IMR-90 (cell line): Measurements from ENCODE around the gene BTBD9. TPM values are rescaled to one million over a fixed set of nuclear protein-coding genes. Genes with fewer than 3 reads are reported as not detected.

Experiments used
- ATAC-seq: fragments of 200-7000 bp; cut with Tn5 transposase; 2 replicates; pipeline ENCODE4 v1.9.1; 2020; ENCODE audit warnings: low read depth, mild to moderate bottlenecking, moderate library complexity
- BruUV-seq: library from RNA; stranded (reverse); fragments of 400-500 nt; replicated peaks from 2 replicates; lab custom pipeline; 2021; lab: Mats Ljungman, UMichigan
- CTCF ChIA-PET: fragments of 300-600 bp; formaldehyde crosslinking; extraction: SDS; loops from one replicate; lab custom pipeline; 2021; ENCODE audit warnings: antibody characterized with exemption; lab: Yijun Ruan, JAX
- POLR2A ChIA-PET: fragments of 300-600 bp; sonication (Branson Sonifier 250); formaldehyde crosslinking; loops from one replicate; lab custom pipeline; 2022; ENCODE audit warnings: antibody characterized with exemption; ENCODE audit not compliant: unreplicated experiment; lab: Charles Lee
- DNase-seq: peaks from one replicate; pipeline ENCODE4 v3.0.0; 2013
- H2AFZ ChIP-seq: replicated peaks from 2 replicates; pipeline ENCODE3; 2013; ENCODE audit warnings: low read length, mild to moderate bottlenecking; ENCODE audit not compliant: poor library complexity
- H2AK5ac ChIP-seq: 2 replicates; pipeline ENCODE4 v1.6.1; 2013; ENCODE audit warnings: low read depth, low read length, inconsistent platforms
- H2AK9ac ChIP-seq: replicated peaks from 2 replicates; pipeline ENCODE3; 2013; ENCODE audit warnings: mild to moderate bottlenecking, low read depth, low read length, moderate library complexity; ENCODE audit not compliant: poor library complexity
- H2BK120ac ChIP-seq: 2 replicates; pipeline ENCODE4 v1.6.1; 2013; ENCODE audit warnings: low read depth, low read length, inconsistent platforms
- H2BK15ac ChIP-seq: 3 replicates; pipeline ENCODE4 v1.6.1; 2013; ENCODE audit warnings: low read depth, low read length, inconsistent platforms
- H2BK20ac ChIP-seq: 2 replicates; pipeline ENCODE4 v1.6.1; 2013; ENCODE audit warnings: low read depth, mild to moderate bottlenecking, inconsistent platforms, low read length, moderate library complexity
- H2BK5ac ChIP-seq: 2 replicates; pipeline ENCODE4 v1.6.1; 2013; ENCODE audit warnings: mild to moderate bottlenecking, low read depth, low read length, inconsistent platforms; ENCODE audit not compliant: poor library complexity, severe bottlenecking
- H3K14ac ChIP-seq: replicated peaks from 2 replicates; pipeline ENCODE4 v1.6.1; 2013; ENCODE audit warnings: low read depth, low read length, inconsistent platforms
- H3K18ac ChIP-seq: 2 replicates; pipeline ENCODE4 v1.6.1; 2013; ENCODE audit warnings: low read depth, low read length, control low read depth
- H3K23ac ChIP-seq: 2 replicates; pipeline ENCODE4 v1.6.1; 2013; ENCODE audit warnings: low read depth, low read length, inconsistent platforms
- H3K27ac ChIP-seq: 2 replicates; pipeline ENCODE4 v1.5.1; 2013; ENCODE audit warnings: mild to moderate bottlenecking, control low read depth, low read length; ENCODE audit not compliant: insufficient read depth
- H3K27me3 ChIP-seq: 2 replicates; pipeline ENCODE4 v1.6.1; 2013; ENCODE audit warnings: low read length; ENCODE audit not compliant: control insufficient read depth, insufficient read depth
- H3K36me3 ChIP-seq: 2 replicates; pipeline ENCODE4 v1.6.1; 2013; ENCODE audit warnings: low read length, mixed read lengths; ENCODE audit not compliant: control insufficient read depth, insufficient read depth
- H3K4ac ChIP-seq: 2 replicates; pipeline ENCODE4 v1.6.1; 2013; ENCODE audit warnings: low read depth, low read length, inconsistent platforms
- H3K4me1 ChIP-seq: 2 replicates; pipeline ENCODE4 v1.6.1; 2013; ENCODE audit warnings: low read length, mixed read lengths; ENCODE audit not compliant: control insufficient read depth, insufficient read depth
- H3K4me2 ChIP-seq: 2 replicates; pipeline ENCODE4 v1.6.1; 2013; ENCODE audit warnings: low read depth, mild to moderate bottlenecking, control low read depth, low read length, moderate library complexity
- H3K4me3 ChIP-seq: 2 replicates; pipeline ENCODE4 v1.5.1; 2013; ENCODE audit warnings: low read depth, mild to moderate bottlenecking, control low read depth, low read length, moderate library complexity; ENCODE audit not compliant: insufficient read depth
- H3K56ac ChIP-seq: 2 replicates; pipeline ENCODE4 v1.6.1; 2013; ENCODE audit warnings: low read length, inconsistent platforms; ENCODE audit not compliant: insufficient read depth; ENCODE audit errors: extremely low read depth
- H3K79me1 ChIP-seq, 2 experiments: 2 replicates each; pipeline ENCODE4 v1.6.1; 2013; ENCODE audit warnings: low read length in 2 of 2, inconsistent platforms in 1 of 2, low read depth in 1 of 2
- H3K9ac ChIP-seq: 2 replicates; pipeline ENCODE4 v1.6.1; 2013; ENCODE audit warnings: low read depth, low read length, control low read depth
- H3K9me1 ChIP-seq: 2 replicates; pipeline ENCODE4 v1.6.1; 2013; ENCODE audit warnings: low read length, inconsistent platforms; ENCODE audit not compliant: insufficient read depth
- H3K9me3 ChIP-seq: 2 replicates; pipeline ENCODE4 v1.6.1; 2013; ENCODE audit warnings: low read length; ENCODE audit not compliant: control insufficient read depth, insufficient read depth
- H4K20me1 ChIP-seq: 2 replicates; pipeline ENCODE4 v1.6.1; 2013; ENCODE audit warnings: low read length, inconsistent platforms; ENCODE audit not compliant: insufficient read depth
- H4K5ac ChIP-seq: 2 replicates; pipeline ENCODE4 v1.6.1; 2013; ENCODE audit warnings: mild to moderate bottlenecking, low read depth, low read length, control low read depth
- H4K8ac ChIP-seq, 2 experiments: 2 replicates each; pipeline ENCODE4 v1.6.1; 2013; ENCODE audit warnings: low read depth in 2 of 2, low read length in 2 of 2, control low read depth in 1 of 2, inconsistent platforms in 1 of 2
- H4K91ac ChIP-seq: 2 replicates; pipeline ENCODE4 v1.6.1; 2013; ENCODE audit warnings: low read depth, low read length, inconsistent platforms; ENCODE audit not compliant: insufficient read depth
- CEBPB ChIP-seq: IDR thresholded peaks from 2 replicates; pipeline ENCODE4 v1.6.1; 2012; ENCODE audit warnings: low read depth, low read length, improper control_type of control experiment
- MXI1 ChIP-seq: IDR thresholded peaks from 2 replicates; pipeline ENCODE4 v1.6.1; 2012; ENCODE audit warnings: low read depth, mild to moderate bottlenecking, low read length, moderate library complexity, borderline replicate concordance
- NFE2L2 ChIP-seq: fragments of 150-350 bp; IDR thresholded peaks from 2 replicates; pipeline ENCODE4 v1.6.1; 2016; ENCODE audit warnings: low read depth, mild to moderate bottlenecking, low read length
- WGBS, 2 experiments: methylation state at CpG; one replicate each; pipeline versions ENCODE4 v1.1.5 to v1.1.7; 2013; ENCODE audit warnings: missing lambda C conversion rate in 2 of 2; ENCODE audit not compliant: insufficient read length in 1 of 2; ENCODE audit errors: extremely low coverage in 2 of 2; 5-methylcytosine and 5-hydroxymethylcytosine counted together
- dilution Hi-C: fragments of 300-500 bp; cut with HindIII; formaldehyde crosslinking; loops from one replicate; pipeline ENCODE4 v1.14.3; 2018; ENCODE audit warnings: low sequenced_read_pairs; ENCODE audit not compliant: unreplicated experiment
- in situ Hi-C: fragments of 300-500 bp; cut with MboI; formaldehyde crosslinking; loops from 3 replicates; pipeline ENCODE4 v1.14.3; 2019; ENCODE audit warnings: low sequenced_read_pairs, inconsistent platforms, mixed read lengths
- intact Hi-C: fragments of 100-400 bp; cut with micrococcal nuclease; formaldehyde crosslinking; loops from 2 replicates; pipeline ENCODE4 v1.10.0; 2022
- polyA plus RNA-seq, 3 experiments: library from polyadenylated mRNA; depleted of rRNA; stranded (reverse); fragments of >200 nt; gene quantifications; 2 replicates each; pipeline ENCODE4 v1.2.3, GENCODE V29; 2012; ENCODE audit warnings: low replicate concordance in 1 of 3
- total RNA-seq: library from RNA; depleted of rRNA; stranded (reverse); fragments of >200 nt; gene quantifications from 2 replicates; pipeline ENCODE4 v1.2.3, GENCODE V29; 2012
- TF ChIP-seq, protein P1 (sequence below): conservative IDR thresholded peaks from 2 replicates; pipeline ENCODE4 v1.5.1; 2012; ENCODE audit warnings: mild to moderate bottlenecking, low read depth, low read length, improper control_type of control experiment

BTBD9 gene
- total and polyA plus RNA-seq, 2 of the 4 experiments (the other 2 are of a cell fraction) = 4.1 to 22.0 TPM

DNA sequence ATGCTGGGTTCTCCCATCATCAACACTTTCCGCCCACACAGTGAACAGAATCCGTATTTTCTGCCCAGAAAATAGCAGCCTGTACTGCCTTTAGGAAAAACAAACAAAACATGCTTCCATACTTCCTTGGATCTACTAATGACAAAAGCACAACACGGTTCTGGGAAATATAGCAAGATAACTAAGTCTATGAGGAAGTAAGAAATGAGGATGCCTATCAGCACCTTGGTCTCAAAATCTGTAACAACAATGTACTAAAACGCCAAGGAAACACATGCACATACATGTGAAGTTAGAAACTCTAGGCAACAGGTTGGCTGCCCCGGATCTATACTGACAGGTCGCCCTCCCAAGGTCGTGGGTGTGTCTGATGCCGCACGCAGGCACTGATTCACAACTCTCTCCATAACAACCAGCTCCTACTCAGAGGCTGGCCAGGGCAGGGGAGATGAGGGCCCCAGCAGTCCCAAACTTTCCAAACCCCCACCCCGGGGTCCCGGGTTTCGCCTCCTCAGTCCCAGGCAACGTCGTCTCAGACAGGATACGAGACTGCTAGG is 710 bp downstream of the BTBD9 start:
- Histone ChIP-seq H3K4me3 (peak overlapping the region; percentile 82), H3K27ac (peak overlapping the region; percentile 82), H3K36me3 (no peaks in the 10 kb centered on the region), H3K23ac (peak overlapping the region; percentile 29), H3K4ac (peak overlapping the region; percentile 55), H4K8ac (peak overlapping the region; percentile 75 to 91), H3K9ac (peak overlapping the region; percentile 96), H3K9me3 (no peaks in the 10 kb centered on the region), H3K79me1 (peaks cover 24 to 31% of the 10 kb centered on the region in 2 experiments), H2BK20ac (no peak overlapping the region), H2BK120ac (no peak overlapping the region), H4K5ac (peak overlapping the region; percentile 90), H4K20me1 (no peaks in the 10 kb centered on the region), H3K27me3 (no peaks in the 10 kb centered on the region), H2BK15ac (no peak overlapping the region), H4K91ac (peak overlapping the region; percentile 64), H3K56ac (peak overlapping the region; percentile 87; the same call in 1 of the 2 replicates), H2BK5ac (peak overlapping the region; percentile 20), H2AK9ac (peak overlapping the region; percentile 38), H3K4me2 (peak overlapping the region; percentile 99), H3K14ac (peak overlapping the region; percentile 80), H2AFZ (peak overlapping the region; percentile 99), H3K18ac (peak overlapping the region; percentile 86), H3K4me1 (peaks cover 7% of the 10 kb centered on the region), H2AK5ac (0 out of 2 replicates have a peak overlapping the region, but pooled peaks have one; percentile 7), H3K9me1 (peaks cover 6% of the 10 kb centered on the region)
- dilution Hi-C loops = no loop called here
- DNase-seq (peak; percentile 58), ATAC-seq (peak; percentile 42)
- ChIA-PET POLR2A (interaction anchor here (0.6 kb wide), 2 partner anchors 97 to 373 kb away, joined by 5 read pairs; no protein-coding TSS in a partner anchor), CTCF (no interaction called here)
- 0% methylated on average over 3 of the region's 15 CpGs; no CpG with 5 or more reads in 1 of the 2 experiments for WGBS, 2 experiments
- TF ChIP-seq, protein P1, sequence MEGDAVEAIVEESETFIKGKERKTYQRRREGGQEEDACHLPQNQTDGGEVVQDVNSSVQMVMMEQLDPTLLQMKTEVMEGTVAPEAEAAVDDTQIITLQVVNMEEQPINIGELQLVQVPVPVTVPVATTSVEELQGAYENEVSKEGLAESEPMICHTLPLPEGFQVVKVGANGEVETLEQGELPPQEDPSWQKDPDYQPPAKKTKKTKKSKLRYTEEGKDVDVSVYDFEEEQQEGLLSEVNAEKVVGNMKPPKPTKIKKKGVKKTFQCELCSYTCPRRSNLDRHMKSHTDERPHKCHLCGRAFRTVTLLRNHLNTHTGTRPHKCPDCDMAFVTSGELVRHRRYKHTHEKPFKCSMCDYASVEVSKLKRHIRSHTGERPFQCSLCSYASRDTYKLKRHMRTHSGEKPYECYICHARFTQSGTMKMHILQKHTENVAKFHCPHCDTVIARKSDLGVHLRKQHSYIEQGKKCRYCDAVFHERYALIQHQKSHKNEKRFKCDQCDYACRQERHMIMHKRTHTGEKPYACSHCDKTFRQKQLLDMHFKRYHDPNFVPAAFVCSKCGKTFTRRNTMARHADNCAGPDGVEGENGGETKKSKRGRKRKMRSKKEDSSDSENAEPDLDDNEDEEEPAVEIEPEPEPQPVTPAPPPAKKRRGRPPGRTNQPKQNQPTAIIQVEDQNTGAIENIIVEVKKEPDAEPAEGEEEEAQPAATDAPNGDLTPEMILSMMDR = no peak
- TF ChIP-seq CEBPB (no peak), MXI1 (peak; percentile 39; the same call in 1 of the 2 replicates), NFE2L2 (no peak)
- intact Hi-C loops = no loop called here
- in situ Hi-C loops = no loop called here
- no TSS peak for BruUV-seq
